Fibroblast of villous mesenchyme (primary cell): ENCODE data around the gene ENTPD2. TPM values are rescaled to one million over a fixed set of nuclear protein-coding genes. Genes with fewer than 3 reads are reported as not detected.

Experiments
- DNase-seq: peaks from one replicate; pipeline ENCODE4 v3.0.0-alpha.2; 2010; ENCODE audit warnings: low read depth
- H3K4me3 ChIP-seq: 2 replicates; pipeline ENCODE4 v1.5.1; 2011; ENCODE audit warnings: low read depth, mild to moderate bottlenecking, low read length
- CTCF ChIP-seq: IDR thresholded peaks from 2 replicates; pipeline ENCODE4 v1.5.1; 2012; ENCODE audit warnings: low read depth, mild to moderate bottlenecking, low read length; ENCODE audit not compliant: insufficient read depth
- total RNA-seq: library from RNA; depleted of rRNA; stranded (reverse); fragments of >200 nt; gene quantifications from 2 replicates; pipeline ENCODE4 v1.2.3, GENCODE V29; 2012

Gene ENTPD2
- total RNA-seq, 1 donor: not detected

GRCh38 chr9:137046088-137046787 lies 7.6 kb downstream of the ENTPD2 start, which contains the start of gene NPDC1:
Gene NPDC1, minus strand, starts transcription at chr9:137046177. Its CDS starts 188 bp downstream, at chr9:137045989.
- peak; percentile 70 for DNase-seq
- peak within 1 kb of the TSS; percentile 60 for H3K4me3 ChIP-seq
- peak; percentile 86 for TF ChIP-seq CTCF

GRCh38 chr9:137045294-137046087 lies 8.4 kb downstream of the ENTPD2 start:
- DNase-seq: peak; percentile 55
- peak overlapping the region; percentile 60 for H3K4me3 ChIP-seq
- no peak for TF ChIP-seq CTCF

- peak overlapping the region; percentile 54 for H3K4me3 ChIP-seq
- no peak for TF ChIP-seq CTCF
- no peak for DNase-seq
Measured at GRCh38 chr9:137044502-137045177, 9.2 kb downstream of the ENTPD2 start.

GRCh38 chr9:137044037-137044436 lies 9.8 kb downstream of the ENTPD2 start:
- H3K4me3 ChIP-seq: no peak overlapping the region
- TF ChIP-seq CTCF: no peak
- DNase-seq: no peak

GRCh38 chr9:137042751-137043727 lies 10.8 kb downstream of the ENTPD2 start:
- H3K4me3 ChIP-seq: no peak overlapping the region
- no peak for DNase-seq
- no peak for TF ChIP-seq CTCF

- DNase-seq: no peak
- TF ChIP-seq CTCF: no peak
- no peak overlapping the region for H3K4me3 ChIP-seq
Measured at GRCh38 chr9:137041124-137041523, 12.7 kb downstream of the ENTPD2 start.
